Cardiac fibroblast (primary cell): ENCODE data around the gene HS3ST3A1.

Experiments
- DNase-seq, 2 donors: peaks; one replicate each; pipeline versions ENCODE4 v3.0.0 to v3.0.0-alpha.2; 2010; ENCODE audit warnings: low read depth in 2 of 2
- H3K4me3 ChIP-seq, 2 donors: replicated peaks in 1 of 2; 1 replicate in 1 of 2; 2 replicates in 1 of 2; pipeline ENCODE4 v1.5.1; 2011; ENCODE audit warnings: low read depth in 2 of 2, low read length in 2 of 2, mild to moderate bottlenecking in 2 of 2, moderate library complexity in 1 of 2
- TF ChIP-seq, protein P1 (sequence below): IDR thresholded peaks from one replicate; pipeline ENCODE4 v1.5.1; 2011; ENCODE audit warnings: low read depth, mild to moderate bottlenecking, low read length, inconsistent platforms

HS3ST3A1 gene

DNA sequence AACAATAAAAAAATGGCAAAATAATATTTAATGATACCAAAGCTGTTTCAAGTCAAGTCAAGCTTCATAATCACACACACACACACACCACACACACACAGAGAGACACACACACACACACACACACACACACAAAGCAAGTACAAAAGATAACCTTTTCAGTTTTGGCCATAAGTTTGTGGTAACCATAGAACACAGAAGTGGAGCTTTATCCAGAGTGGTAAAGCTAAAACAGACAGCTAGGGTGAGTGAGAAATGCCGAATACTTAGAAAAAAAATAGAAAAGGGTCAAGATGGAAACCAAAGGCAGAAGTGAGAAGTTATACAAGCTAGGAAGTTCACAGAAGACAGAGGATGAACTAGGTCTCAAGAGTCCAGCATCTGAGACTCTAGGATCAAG is 79.0 kb downstream of the HS3ST3A1 start:
- DNase-seq: no peak

DNA sequence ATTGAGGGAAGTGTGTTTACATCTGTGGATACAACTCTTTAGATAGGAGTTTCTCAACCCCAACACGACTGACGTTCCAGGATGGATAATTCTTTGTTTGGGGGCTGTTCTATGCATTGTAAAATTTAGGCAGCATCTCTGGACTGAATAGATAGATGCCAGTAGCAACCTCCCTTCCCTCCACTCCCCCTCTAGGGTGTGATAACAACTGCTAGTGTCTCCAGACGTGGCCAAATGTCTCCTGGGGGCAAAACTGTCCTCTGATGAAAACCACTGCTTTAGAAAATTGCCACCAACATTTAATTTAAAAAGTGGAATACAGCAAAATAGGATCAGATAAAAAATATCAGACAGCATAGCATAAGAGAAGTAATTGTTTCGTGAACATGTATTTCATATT is 79.9 kb downstream of the HS3ST3A1 start:
- TF ChIP-seq, protein P1, sequence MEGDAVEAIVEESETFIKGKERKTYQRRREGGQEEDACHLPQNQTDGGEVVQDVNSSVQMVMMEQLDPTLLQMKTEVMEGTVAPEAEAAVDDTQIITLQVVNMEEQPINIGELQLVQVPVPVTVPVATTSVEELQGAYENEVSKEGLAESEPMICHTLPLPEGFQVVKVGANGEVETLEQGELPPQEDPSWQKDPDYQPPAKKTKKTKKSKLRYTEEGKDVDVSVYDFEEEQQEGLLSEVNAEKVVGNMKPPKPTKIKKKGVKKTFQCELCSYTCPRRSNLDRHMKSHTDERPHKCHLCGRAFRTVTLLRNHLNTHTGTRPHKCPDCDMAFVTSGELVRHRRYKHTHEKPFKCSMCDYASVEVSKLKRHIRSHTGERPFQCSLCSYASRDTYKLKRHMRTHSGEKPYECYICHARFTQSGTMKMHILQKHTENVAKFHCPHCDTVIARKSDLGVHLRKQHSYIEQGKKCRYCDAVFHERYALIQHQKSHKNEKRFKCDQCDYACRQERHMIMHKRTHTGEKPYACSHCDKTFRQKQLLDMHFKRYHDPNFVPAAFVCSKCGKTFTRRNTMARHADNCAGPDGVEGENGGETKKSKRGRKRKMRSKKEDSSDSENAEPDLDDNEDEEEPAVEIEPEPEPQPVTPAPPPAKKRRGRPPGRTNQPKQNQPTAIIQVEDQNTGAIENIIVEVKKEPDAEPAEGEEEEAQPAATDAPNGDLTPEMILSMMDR: no peak
- DNase-seq: no peak

More for the DNA sequence above, 79.0 kb downstream of the HS3ST3A1 start:
- TF ChIP-seq, protein P1: no peak
- H3K4me3 ChIP-seq: no peak overlapping the region

GRCh38 chr17:13520899-13521572 is 80.7 kb downstream of the HS3ST3A1 start:
- DNase-seq: peak; percentile 80 to 82
- H3K4me3 ChIP-seq: no peak overlapping the region
- TF ChIP-seq, protein P1: no peak

More for the DNA sequence above, 79.9 kb downstream of the HS3ST3A1 start:
- H3K4me3 ChIP-seq: no peak overlapping the region

DNA sequence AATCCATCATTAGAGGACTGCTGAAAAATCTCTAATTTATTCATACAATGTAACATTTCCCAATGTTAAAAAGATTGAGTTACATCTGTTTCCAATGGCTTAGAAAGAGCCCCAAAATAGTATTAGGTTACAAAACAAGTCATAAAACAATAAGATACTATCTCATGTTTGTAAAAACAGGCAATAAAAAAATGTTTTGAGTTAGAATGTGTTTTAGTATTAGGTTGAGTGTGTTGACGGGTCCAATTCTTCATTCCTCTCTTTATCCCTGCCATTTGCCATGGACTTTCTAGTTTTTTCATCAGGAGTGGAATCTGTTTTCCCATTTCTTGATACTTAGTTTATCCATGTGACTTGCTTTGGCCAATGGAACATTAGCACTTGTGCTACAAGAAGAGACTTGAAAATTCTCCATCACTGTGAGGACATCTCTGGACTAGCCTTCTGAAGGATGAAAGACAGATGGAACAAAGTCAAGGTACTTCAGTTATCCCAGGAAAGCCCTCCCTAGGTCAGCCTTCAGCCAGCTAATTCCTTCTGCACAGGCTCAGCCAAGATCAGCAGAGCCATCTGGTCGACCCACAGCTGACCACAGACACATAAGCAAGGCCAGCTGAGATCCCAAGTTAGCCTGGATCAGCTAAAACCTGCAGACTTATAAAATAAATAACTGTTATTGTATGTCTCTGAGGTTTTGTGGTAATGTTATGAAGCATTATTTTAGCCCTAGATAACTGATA is 83.3 kb downstream of the HS3ST3A1 start:
- peak in 1 of 2 donors; percentile 32 for DNase-seq
- H3K4me3 ChIP-seq: no peak overlapping the region
- TF ChIP-seq, protein P1: no peak

GRCh38 chr17:13513039-13513405 is 88.7 kb downstream of the HS3ST3A1 start:
- H3K4me3 ChIP-seq: no peak overlapping the region
- peak; percentile 53 to 64 for DNase-seq
- TF ChIP-seq, protein P1: no peak

GRCh38 chr17:13510062-13510461 is 91.7 kb downstream of the HS3ST3A1 start:
- no peak overlapping the region for H3K4me3 ChIP-seq
- TF ChIP-seq, protein P1: no peak
- peak; percentile 19 to 49 for DNase-seq
